NCI-H345 treated with DMSO at 0.1 percent for 48 hours (cell line): ENCODE measurements around the gene ZMIZ2.

Experiments
- DNase-seq: peaks from one replicate; lab custom pipeline; 2025; ENCODE audit not compliant: unreplicated experiment; lab: John Stamatoyannopoulos, UW

ZMIZ2 gene

DNA sequence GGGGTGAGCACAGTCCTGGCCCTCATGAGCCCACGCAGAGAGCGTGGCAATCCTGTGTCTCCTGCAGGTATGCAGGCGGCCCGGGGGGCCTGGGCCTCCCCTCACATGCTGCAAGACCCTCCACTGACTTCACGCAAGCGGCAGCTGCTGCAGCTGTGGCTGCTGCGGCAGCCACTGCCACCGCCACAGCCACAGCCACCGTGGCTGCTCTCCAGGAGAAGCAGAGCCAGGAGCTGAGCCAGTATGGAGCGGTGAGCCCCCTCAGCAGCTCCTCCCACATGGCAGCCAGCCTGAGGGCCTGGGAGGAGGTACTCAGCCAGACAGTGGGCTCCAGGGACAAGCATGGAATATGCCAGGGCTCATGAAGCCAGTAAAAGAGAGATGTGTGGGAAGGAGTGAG is 8.7 kb downstream of the ZMIZ2 start:
- DNase-seq = no peak

DNA sequence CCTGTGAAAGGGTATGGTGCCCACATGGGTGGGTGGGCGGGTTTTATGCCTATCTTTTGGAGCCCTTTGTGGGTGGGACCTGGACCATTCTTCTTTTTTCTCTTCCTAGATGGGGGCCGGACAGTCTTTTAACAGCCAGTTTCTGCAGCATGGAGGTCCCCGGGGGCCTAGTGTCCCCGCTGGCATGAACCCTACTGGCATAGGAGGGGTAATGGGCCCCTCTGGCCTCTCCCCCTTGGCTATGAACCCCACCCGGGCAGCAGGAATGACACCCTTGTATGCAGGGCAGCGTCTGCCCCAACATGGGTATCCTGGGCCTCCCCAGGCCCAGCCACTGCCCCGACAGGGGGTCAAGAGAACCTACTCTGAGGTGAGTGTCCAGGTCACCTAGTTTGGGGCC is 9.1 kb downstream of the ZMIZ2 start:
- DNase-seq = no peak

DNA sequence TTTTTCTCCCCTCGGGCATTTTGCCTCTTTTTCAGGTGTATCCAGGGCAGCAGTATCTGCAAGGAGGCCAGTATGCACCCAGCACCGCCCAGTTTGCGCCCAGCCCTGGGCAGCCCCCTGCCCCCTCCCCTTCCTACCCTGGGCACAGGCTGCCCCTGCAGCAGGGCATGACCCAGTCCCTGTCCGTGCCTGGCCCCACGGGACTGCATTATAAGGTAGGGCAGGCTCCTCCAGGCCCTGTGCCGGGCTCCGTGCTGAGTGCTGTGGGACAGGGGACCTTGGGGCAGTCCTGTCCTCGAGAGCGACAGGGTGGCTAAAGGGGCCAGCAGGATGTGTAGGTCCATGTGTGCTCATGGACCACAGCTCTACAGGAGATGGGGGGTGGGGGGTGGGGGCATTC is 10.6 kb downstream of the ZMIZ2 start:
- DNase-seq = no peak

GRCh38 chr7:44760034-44760580 is 11.5 kb downstream of the ZMIZ2 start:
- DNase-seq = no peak

DNA sequence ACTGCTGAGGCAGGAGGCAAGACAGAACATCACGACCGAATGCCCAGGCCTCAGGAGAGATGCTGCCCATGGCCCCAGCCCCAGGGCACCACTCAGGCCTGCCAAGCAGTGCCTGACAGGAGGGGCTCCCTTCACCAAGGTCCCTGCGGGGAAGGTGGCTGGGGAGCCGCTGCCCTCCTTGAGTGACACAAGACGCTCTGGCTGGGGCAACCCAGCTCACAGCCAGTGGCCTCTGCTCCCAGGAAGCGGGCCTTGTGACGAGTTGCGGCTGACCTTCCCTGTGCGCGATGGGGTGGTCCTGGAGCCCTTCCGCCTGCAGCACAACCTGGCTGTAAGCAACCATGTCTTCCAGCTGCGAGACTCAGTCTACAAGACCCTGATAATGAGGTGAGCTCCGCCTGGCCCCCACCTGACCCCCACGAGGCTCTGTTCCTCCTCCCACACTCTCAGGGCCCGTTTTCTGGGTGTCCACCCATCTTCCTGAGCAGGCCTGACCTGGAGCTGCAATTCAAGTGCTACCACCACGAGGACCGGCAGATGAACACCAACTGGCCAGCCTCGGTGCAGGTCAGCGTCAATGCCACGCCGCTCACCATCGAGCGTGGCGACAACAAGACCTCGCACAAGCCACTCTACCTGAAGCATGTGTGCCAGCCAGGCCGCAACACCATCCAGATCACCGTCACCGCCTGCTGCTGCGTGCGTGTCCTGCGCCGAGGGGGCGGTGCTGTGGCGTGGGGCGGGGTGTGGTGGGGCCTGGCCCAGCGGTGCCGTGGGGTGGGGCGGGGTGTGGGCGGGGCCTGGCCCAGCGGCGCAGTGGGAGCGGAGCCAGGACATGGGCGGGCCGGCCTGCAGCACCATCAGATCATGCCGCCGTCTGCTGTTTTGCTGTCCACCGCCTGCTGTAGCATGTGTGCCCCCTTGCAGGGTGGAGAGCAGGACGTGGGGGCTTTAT is 12.8 kb downstream of the ZMIZ2 start:
- no peak for DNase-seq

GRCh38 chr7:44762300-44762699 is 13.7 kb downstream of the ZMIZ2 start:
- no peak for DNase-seq

GRCh38 chr7:44762726-44763522 is 14.3 kb downstream of the ZMIZ2 start:
- no peak for DNase-seq

DNA sequence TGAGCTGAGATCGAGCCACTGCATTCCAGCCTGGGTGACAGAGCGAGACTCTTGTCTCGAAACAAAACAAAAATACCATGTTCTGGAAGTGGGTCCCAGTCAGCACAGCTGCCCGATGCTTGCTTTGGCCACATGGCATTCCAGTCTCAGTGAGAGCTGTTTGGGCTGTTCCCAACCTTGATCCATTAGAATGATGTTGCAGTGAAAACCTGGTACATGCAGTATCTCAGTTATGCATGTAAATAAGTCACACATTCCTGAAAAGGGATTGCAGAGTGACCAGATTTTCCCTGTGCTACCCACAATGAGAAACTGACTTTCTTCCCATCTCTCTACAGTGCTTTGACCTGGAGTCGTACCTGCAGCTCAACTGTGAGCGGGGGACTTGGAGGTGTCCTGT is 15.4 kb downstream of the ZMIZ2 start:
- no peak for DNase-seq

DNA sequence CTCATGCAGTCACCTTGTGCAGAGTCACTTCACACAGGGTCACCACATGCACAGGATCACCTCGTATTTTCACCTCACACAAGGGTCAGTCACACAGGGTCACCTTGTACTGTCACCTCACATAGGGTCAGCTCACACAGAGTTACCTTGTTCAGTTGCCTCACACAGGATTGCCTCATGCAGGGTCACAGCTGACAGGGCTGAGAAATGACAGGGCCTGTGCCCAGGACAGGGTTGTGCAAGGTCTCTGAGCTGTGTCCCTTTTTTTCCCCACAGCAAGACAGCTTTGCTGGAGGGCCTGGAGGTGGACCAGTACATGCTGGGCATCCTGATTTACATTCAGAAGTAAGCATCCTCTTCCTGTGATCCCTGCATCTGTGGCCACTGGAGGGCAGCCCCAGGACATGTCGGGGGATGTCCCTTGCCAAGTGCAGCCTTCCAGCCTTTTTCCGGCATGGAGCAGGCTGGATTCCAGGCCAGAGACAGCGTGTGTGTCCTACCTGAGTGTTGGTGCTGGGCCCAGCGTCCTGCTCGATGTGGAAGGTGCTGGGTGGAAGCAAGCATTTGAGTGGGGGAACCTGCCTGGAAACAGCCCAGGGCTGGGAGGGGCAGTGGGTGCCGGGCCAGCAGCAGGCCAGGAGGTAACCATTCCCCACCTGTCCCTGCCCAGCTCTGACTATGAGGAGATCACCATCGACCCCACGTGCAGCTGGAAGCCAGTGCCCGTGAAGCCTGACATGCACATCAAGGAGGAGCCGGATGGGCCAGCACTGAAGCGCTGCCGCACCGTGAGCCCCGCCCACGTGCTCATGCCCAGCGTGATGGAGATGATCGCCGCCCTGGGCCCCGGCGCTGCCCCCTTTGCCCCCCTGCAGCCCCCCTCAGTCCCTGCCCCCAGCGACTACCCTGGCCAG is 16.3 kb downstream of the ZMIZ2 start:
- no peak for DNase-seq

GRCh38 chr7:44765579-44766415 is 17.1 kb downstream of the ZMIZ2 start:
- DNase-seq = no peak

- no peak for DNase-seq
These were observed 17.8 kb downstream of the ZMIZ2 start for GRCh38 chr7:44766416-44766801.

GRCh38 chr7:44767134-44767911 is 18.7 kb downstream of the ZMIZ2 start:
- no peak for DNase-seq

- no peak for DNase-seq
These were observed 19.4 kb downstream of the ZMIZ2 start for GRCh38 chr7:44767912-44768627.

DNA sequence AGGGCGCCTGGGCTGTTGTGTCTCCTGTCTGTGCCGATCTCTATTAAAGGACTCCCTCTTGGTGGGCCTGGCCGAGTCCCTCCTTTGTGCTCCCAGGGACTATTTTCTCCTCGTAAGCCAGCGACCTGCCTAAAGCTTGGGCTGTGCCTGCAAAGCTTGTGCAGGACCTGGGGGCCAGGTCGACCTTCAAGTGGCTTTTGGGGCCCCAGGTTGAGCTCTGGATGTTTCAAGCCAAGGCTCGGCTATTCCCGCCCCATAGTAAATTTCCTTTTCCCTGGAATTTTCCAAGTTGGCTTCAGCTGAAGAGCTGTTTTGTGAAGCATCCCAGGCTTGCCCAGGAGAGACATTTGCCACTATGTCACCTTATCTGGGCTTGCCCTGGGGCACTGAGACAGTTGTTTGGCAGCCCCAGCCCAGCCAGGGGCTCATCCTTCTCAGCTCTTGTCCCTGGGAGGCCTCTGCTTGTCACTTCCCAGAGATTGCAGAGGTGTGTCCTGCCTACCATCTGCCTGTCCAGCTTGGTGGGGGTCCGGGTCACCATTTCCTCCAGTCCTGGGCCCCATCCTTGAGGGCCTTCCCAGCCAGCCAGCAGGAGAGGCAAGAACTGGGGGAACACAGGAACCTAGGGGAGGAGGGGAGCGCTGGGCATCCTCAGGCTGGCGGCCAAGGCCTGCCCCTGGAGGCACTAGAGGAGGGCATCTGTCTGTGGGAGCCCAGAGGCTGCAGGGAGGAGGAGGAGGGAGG is 20.2 kb downstream of the ZMIZ2 start:
- DNase-seq = no peak

DNA sequence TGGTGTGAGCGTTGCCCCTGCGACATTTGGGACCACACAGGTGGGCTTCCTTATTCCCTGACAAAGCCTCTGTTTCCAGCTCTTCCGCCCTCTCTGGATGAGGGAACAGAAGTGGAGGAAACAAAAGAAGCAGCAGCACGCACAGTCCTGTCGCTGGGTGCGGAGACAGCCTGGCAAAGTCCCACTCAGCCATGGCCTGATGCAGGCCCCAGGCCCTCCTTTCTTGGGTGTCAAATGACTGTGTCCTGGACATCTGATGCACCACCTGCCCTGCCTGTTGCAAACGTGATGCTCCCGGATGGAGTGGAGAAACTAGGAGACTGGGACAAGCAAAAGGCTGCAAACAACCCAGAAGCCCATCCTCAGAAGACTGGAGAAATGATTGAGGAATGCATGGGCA is 20.7 kb downstream of the ZMIZ2 start:
- DNase-seq = no peak

- no peak for DNase-seq
These were observed 21.2 kb downstream of the ZMIZ2 start for GRCh38 chr7:44769776-44770294.

GRCh38 chr7:44771358-44771757 is 22.7 kb downstream of the ZMIZ2 start:
- DNase-seq = no peak

- no peak for DNase-seq
These were observed 23.8 kb downstream of the ZMIZ2 start for GRCh38 chr7:44772440-44772839.
